ENCODE measurements around the gene EIF4E1B.

The EIF4E1B gene

DNA sequence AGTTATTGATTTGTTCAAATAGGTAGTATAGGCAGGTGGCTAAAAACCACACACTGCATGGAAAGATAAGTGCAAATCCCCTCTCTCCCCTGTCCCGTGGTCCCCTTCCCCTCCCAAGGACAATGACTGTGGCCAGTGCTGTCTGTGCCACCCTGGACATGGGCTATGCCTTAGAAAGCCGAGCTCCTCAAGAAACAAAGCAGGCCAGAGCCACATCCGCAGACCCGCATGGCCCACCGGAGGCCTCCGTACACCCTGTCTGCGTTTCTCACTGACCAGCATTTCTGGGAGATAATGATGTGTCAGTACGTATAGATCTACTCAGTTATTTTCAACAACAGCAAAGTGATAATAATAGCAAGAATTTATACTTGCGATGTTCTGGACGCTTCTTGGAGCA is 33.1 kb downstream of the EIF4E1B start:
- DNase-seq (ENCODE audit: low read depth in 2 of 2): no peak

DNA sequence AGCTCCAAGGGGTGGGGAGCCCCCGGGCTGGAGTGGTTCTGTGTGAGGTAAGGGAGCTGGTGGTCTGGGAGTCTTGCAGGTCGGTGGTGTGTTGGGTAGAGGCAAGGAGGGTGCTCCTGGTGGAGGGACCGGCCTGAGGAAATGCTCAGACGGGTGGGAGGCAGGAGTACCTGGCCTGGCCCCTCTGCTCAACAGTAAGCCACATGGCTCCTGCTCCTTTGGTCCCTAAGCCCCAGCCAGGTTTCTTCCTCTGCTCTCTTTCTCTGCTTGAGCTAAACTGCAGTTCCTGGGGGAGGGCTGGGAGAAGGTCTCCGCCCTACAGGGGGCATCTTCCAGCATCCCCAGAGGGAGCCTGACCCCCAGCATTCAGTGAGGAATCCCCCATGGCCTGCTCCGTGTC is 34.0 kb downstream of the EIF4E1B start:
- no peak for DNase-seq (ENCODE audit: low read depth in 2 of 2)

DNA sequence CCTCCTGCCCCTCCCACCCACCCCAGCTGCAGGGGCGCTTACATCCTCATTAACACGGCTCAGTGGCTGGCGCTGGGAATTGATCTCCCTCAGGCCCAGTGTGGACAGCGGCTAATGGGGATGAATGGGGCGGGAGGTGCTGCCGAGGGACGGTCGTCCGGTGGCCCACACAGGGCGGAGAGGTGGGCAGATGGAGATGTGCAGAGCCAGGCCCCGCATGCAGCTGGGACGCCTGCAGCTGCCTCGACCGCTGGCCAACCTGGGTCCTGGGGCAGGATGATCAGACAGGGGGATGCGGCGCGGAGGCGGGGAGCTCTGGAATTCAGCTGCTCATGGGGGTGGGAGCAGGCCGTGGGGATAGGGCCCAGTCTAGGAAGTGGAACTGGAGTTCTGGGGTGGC is 34.4 kb downstream of the EIF4E1B start:
- DNase-seq (ENCODE audit: low read depth in 2 of 2): no peak

DNA sequence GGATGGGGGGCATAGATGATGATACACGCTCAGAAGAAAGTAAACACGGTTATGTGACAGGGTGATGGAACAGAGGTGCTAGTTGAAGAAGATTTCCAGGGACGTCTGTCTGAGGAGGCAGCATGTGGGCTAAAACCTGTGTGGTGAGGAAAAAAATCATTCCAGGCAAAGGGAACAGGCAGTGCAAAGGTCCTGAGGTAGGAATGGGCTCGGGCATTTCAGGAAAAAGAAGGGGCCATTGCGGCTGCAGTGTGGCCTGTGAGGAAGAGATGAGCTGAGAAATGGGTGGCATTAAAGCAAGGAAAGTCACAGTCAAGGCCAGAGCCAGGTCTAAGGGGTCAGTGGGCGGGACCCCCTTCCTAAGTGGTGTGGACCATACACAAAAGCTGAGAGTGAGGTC is 35.0 kb downstream of the EIF4E1B start:
- no peak for DNase-seq (ENCODE audit: low read depth in 2 of 2)

DNA sequence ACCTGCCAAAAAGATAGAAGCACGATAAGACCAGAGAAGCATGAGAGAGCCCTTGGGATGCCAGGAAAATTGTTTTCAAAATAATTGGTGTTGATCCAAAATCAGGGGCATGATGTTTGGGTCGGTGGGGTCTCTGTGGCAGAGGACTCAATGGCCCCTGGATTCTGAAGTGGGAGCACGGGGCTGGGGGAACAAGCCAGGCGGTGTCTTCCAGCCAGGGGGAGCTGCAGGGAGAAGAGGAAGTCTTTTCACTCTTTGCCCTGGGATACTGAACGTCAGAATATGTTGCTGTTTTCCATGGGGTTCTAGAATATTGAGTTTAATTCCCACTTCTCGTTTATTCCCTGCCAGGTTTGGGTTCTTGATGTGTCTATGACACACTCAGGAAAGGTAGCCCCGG is 37.2 kb downstream of the EIF4E1B start:
- no peak for DNase-seq (ENCODE audit: low read depth in 2 of 2)

DNA sequence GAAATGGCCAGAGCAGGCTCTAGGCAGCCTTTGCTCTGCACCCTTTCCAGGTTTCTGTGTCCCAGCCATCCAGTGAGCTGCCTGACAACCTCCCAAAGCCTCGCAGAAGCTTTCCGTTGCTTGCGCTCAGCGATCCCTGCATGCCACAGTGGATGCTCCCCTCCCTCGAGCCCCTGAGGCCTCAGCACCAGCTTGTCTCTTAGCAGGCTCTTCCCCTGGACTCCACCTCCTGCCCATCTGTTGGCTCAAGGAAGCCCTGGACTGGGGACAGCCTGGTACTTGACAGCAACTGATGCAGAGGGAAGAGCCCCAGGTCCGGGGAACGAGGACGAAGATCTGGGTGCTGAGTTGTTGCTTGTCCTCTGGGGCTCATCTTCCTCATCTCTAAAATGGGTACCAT is 40.0 kb downstream of the EIF4E1B start:
- no peak for DNase-seq (ENCODE audit: low read depth in 2 of 2)

DNA sequence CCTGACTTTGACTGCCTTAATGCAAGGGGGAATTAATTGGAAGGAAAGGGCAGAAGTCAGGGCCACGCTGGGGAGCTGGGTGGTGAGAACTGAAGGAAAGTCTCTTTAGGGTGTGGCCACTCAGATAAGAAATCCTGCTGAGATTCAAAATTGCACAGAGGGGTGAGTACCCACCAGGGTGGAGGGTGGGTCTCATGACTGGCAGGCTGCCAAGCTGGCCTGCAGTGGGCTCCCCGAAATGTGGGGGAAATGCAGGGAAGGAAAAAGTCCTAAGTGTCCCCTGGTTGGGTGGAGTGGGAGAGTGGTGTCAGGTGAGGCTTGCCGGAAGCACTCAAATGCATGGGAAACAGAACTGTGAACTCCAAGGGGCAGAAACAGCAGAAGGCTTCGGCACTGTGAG is 40.9 kb downstream of the EIF4E1B start:
- DNase-seq (ENCODE audit: low read depth in 2 of 2): no peak

DNA sequence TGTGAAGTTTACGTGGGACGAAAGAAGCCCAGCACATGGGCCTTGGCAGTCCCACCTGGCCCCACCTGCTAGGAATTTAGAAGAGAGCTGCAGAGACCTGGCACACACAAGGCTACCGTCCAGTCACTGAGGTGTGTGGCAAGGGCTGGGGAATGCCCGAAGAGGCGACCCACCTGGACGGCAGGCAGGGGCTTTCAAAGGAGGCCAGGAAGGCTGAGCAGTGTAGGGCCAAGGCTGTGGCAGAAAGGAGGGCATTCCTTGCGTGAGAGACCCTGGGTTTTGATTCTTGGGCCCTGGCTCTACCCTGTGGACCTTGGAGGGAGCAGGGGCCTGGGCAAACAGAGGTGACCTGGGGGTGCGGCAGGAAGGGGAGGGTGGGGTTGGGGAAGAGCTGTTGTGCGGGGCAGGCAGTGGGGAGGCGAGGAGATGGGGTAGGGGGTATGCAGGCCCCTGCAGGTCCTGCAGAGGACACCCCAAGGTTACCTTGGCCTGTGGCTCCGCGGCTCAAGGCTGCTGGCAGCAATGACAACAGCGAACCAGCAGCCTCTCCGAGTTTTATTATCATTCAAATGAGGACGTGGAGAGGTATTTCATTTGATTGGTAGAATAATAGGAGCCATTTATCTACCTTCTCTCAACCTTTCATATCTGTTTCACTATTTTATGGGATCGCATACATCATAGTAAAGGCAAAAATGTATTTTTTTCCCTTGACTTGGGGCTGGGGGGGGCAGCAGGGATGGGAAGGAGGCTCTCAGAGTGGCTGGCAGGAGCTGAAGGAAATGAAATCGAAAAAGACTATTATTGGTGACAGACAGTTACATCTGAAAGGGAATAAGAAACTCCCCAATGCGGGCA is 41.6 kb downstream of the EIF4E1B start:
- no peak for DNase-seq (ENCODE audit: low read depth in 2 of 2)

DNA sequence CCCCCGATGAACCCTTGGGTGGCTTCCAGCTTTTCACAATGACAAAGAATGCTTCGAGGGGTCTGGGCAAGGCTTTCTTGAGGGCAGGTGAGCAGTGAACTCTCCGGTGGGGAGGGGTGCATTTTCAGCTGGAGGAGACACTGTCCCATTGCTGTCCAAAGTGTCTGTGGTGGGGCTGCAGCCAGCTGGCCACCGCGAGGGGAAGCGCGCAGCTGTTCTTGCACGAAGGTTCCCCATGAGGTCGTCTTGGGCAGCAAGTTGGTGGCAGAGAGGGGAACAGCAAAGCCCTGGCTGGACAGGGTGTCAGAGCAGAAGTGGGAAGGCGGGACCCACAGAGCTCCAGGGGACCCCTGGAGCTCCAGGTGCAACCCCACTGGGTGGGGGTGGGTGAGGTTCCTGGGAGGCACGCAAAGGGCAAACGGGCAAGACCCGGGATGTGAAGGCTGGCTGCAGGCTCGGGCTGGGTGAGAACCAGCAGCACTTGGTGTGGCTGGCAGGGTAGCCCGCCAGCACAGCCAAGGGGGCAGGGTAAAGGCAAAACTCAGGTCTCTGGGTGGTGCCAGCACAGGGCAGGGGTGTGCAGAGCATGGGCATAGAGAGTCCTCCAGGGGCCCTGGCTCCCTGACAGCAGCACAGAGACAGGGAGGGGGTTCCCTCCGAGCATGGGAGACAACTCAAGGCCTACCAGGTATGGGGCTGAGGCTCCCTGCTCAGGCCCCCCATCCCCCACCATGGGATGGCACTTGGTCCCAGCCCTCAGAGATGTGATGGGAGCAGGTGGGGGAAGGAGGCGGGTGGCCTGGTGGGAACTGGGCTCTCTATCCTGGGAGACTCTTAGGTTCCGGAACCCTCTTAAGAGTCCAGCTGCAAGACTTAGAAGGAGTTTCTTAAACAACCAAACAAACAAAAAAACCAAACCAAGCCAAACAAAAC is 43.4 kb downstream of the EIF4E1B start:
- DNase-seq (ENCODE audit: low read depth in 2 of 2): no peak

DNA sequence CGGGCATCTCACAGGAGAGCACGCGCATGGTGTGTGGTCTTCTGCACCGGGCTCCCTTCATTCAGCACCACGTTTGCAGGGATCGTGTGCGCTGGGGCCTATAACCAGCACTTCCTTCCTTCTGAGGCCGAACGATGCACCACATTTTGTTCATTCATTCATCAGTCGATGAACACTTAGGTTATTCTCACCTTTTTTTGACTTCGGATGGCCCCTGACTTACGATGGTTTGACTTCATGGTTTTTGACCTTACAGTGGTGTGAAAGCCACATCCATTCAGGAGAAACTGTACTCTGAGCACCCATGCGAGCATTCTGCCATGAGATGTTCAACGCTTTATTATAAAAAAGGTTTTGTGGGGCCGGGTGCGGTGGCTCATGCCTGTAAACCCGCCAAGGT is 44.3 kb downstream of the EIF4E1B start:
- DNase-seq (ENCODE audit: low read depth in 2 of 2): no peak

DNA sequence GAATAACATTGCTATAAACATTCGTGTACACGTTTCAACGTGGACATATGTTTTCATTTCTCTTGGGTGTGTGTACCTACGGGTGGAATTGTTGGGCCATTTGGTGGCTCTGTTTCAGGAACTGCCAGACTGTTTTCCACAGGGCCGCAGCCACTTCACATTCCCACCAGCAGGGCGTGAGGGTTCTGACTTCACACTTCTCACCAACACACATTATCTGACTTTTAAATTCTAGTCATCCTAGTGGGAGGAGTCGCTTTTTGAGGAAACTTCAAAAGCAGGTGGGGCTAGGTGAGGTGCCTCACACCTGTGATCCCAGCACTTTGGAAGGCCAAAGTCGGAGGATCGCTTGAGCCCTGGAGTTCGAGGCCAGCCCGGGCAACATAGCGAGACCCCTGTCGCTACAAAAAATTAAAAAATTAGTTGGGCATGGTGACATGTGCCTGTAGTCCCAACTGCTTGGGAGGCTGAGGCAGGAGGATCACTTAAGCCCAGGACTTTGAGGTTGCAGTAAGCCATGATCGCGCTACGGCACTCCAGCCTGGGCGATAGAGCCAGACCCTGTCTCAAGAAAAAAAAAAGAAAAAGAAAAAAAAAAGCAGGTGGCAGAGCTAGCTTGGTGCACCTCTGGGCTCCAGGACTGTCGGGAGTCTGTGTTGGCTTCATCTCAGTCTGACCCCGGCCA is 45.3 kb downstream of the EIF4E1B start:
- no peak for DNase-seq (ENCODE audit: low read depth in 2 of 2)

DNA sequence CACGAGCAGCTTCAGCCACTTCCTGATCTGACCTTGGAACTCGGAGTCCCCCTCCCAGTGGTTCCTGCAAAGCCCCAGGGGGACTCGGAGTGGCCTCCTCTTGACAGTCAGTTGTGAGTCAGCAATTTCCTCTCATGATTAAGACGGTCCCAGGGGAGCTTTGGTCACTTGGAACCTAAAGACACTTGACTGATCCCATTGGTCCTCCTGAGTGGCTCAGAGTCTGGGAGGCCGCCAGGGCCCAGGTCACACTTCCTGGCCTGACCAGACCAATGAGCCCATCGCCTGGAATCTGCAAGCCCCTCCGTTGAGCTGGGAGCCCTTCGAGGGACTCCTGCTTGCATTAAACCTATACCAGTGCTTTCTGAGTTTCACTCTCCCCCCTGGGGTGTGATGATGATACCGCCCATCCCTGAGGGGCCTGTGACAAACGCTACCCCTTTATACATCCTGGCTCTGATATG is 45.9 kb downstream of the EIF4E1B start:
- DNase-seq (ENCODE audit: low read depth in 2 of 2): no peak

DNA sequence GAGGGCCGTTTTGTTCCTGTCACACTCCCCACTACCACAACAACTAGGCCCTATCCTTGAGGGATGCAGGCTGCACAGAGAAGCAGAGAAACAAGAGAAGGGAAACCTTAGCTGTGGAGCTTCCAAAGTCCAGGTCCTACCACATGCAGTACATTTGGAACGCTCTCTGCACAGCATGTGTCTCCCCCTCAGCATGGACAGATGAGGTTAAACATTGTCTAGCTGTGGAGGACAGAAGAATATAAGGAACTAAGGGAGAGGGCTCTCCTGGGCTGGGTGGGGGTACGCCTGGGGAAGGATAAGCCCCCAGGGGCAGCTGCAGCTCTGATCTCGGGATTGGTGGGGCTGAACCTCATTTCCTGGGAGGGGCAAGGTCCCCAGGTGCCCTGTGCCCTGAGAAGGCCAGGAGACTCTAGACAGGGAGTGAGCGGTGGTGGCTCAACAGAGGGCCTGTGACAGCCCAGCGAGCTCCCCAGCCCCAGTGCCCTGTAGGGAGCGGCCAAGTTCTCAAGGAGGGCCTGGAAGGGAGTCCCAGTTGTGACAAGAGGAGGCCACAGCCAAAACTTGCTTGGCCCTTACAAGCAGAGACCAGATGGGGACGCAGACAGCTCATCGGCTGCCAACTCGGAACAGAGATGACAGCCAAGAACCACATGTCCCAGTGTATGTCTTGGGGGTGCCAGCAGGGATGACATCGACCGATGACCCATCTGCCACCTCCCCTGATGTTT is 46.9 kb downstream of the EIF4E1B start:
- no peak for DNase-seq (ENCODE audit: low read depth in 2 of 2)

DNA sequence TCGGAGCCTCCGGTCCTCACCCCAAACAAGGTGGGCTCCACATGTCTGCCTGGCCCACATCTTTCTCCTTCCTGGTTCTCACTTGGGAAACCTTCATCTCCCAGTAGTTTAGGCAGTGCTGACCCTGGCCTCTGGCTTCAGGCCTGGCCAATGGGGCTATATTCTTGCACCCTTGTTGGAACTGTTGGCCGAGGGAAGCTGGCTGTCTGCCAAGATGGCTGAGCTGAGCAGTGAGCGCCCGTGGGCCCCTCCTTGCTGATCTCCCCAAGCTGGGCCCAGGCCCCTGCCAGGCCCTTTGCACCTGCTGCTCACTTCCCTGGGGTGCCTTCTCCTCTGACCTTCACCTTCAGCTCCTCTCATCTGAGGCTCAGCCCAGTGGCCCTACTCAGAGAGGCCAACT is 48.1 kb downstream of the EIF4E1B start:
- DNase-seq (ENCODE audit: low read depth in 2 of 2): no peak

DNA sequence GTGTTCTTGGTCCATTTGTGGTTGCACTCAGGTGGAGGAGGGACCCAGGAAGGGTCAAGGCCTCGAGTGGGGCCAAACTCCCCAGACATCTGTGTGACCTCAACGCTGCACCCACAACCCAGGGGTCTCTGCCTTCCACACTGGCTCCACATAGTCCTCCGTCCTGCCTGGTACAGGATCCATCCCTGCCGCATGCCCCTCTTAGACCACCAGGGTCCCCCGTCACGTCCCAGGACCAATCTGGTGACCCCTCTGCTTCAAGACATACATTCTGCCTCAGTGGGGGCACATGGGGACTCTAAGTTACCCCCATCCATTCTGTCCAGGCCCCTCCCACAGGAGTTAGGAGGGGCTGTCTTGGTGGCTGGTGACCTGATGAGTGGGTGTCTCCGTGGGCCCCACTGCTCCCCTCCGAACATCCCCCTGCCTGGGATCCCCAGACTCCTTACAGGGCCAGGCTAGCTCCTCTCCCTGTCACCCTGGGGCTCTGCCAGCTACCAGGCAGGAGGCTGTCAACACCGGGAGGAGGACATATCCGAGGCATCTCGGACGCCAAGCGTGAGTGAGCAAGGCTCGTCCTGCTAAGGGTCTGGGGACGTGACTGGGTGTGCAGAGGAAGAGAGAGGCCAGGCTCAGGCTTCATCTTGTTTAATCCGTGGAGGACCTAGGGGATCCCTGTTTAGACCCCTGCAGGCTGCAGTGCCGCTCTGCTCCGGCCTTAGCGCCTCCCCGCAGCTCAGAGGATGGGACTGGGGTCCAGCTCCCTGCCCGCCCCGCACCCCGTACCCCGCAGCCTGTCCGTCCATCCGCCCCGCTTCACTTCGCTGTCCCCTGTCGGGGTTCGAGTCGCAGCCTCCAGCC is 49.1 kb downstream of the EIF4E1B start:
- no peak for DNase-seq (ENCODE audit: low read depth in 2 of 2)

DNA sequence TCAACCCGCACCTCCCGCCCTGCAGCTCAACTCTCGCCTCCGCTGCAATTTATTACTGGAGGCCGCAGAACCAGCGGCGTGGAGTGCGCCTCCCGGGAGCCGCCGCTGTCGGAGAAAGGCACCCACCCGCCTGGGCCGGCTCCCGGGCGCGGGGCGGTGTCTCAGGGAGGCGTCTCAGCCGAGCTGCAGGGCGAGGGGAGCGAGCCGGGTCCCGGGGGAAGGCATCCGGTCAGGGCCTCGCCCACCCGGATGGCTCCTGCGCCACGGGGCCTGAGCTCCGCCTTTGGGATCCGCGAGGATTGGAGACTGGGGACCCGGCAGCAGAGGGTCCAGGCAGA is 49.7 kb downstream of the EIF4E1B start:
- DNase-seq (ENCODE audit: low read depth in 2 of 2): no peak

DNA sequence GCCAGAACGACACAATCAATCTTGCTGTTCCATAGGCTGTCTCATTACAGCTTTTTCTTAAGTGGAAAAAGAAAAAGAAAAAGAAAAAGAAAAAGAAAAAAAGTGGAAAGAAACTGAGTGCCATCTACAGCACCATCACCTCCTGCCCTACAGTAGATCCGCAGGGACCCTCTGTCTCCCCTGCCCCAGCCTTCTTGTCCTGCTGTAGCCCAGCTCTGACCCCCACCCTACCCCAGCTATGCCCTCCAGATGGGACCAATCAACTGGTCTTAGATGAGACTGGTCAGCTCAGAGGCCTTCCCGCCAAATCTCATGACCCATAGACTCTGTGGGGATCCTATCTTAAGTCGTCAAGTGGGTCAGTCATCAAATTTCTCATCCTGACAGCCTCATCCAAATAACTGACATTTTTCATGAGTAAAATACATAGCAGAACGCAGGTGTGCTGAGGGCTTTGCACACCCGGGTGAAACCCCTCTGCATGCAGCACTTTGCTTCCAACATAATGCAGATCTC is 51.6 kb downstream of the EIF4E1B start:
- no peak for DNase-seq (ENCODE audit: low read depth in 2 of 2)

DNA sequence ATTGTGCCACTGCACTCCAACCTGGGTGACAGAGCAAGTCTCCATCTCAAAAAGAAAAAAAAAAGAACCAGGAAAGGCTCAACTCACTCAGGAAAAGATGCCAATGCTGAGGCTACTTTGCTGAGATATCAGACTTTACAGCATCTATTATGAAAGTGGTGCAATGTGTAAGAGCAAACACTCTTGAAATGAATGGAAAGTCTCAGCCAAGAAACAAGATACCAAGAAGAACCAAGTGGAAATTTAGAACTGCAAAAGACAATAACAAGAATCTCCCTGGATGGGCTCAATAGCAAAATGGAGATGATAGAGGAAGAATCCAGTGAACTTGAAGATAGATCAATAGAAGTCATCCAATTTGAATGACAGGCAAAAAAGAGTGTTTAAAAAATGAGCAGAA is 54.5 kb downstream of the EIF4E1B start:
- DNase-seq (ENCODE audit: low read depth in 2 of 2): no peak

DNA sequence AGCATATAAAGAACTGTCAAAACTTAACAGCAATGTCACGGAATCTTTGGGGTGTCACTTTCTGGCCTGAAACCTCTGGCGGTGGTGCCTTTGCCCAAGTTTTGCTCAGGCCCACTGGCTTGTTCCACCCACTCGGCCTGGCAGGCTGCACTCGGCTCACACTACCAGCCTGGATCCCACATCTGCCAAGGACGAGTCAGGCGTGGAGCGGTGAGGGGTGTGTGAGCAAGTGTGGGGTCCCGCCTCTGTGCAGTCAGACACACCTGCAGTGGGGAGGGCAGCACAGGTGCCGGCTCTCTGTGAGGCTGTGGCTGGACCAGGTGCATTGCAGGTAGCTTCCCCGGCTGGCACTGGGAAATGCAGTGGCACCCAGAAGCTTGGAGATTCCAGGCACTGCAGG is 56.8 kb downstream of the EIF4E1B start:
- no peak for DNase-seq (ENCODE audit: low read depth in 2 of 2)

DNA sequence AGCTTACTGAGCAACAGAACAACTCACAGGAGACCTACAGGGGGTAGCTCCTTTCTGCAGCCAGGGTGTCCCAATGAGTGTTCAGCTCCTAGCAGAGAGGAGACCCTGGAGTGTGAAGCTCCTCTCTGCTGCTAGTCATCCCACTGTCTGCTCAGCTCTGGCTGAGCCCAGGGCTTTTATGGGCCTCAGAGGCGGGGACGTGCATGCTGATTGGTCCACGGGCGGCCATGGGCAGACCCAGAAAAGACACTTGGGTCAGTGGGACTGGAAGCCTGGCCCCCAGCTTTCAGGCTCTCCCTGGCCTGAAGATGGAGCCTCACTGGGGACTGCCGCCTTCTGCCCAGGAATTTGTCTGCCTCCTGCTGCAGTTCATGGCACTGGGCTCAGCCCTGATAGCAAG is 57.4 kb downstream of the EIF4E1B start:
- DNase-seq (ENCODE audit: low read depth in 2 of 2): no peak

DNA sequence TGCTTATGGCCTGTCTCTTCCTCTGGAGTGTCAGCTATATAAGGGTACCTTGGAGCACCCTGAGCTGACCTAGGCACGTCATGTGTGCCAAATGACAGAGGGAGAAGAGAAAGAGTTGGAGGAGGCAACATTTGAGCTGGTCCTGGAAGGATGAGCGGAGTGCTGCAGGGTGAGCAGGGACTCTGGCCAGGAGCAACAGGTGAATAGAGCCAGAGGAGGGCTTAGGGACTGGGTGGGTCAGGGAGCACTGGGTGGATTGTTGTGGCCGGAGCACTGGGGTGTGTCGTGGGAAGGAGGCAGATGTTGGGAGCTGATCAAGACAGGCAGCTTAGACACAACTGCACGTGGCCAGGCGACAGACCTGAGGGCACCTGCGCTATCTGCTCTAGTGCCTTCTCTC is 60.4 kb downstream of the EIF4E1B start:
- no peak for DNase-seq (ENCODE audit: low read depth in 2 of 2)

All from stimulated activated CD8-positive, alpha-beta memory T cell treated with anti-CD3 and anti-CD28 coated beads, Interleukin-2, amount 100 ng/mL, for 1 hour (primary cell).